Gastroesophageal sphincter (tissue), 4 donors: Measurements from ENCODE around the gene C2CD4B. TPM values are rescaled to one million over a fixed set of nuclear protein-coding genes. Genes with fewer than 3 reads are reported as not detected.
A peak's percentile ranks its signal among the peaks of the same experiment; 100 is the strongest.

Source experiments
- ATAC-seq: fragments of 150-250 bp; one replicate; pipeline ENCODE4 v1.9.1; 2016; ENCODE audit warnings: mild to moderate bottlenecking, moderate library complexity
- H3K27ac ChIP-seq, 4 donors: fragments of 200-600 bp; sonication (generic) in 3 of 4; 1 replicate in 3 of 4; 2 replicates in 1 of 4; pipeline ENCODE4 v1.5.1; 2016 to 2019
- H3K27me3 ChIP-seq: fragments of 200-600 bp; sonication (generic); one replicate; pipeline ENCODE4 v1.5.1; 2019
- H3K36me3 ChIP-seq, 2 donors: fragments of 200-600 bp; sonication (generic); one replicate each; pipeline ENCODE4 v1.5.1; 2019; ENCODE audit warnings: control low read depth in 1 of 2
- H3K4me1 ChIP-seq, 3 donors: fragments of 200-600 bp; sonication (generic); 1 replicate in 2 of 3; 2 replicates in 1 of 3; pipeline ENCODE4 v1.5.1; 2016 to 2019; ENCODE audit warnings: control low read depth in 2 of 3
- H3K4me3 ChIP-seq, 2 donors: fragments of 200-600 bp; sonication (generic); one replicate each; pipeline ENCODE4 v1.5.1; 2019; ENCODE audit warnings: mild to moderate bottlenecking in 1 of 2, moderate library complexity in 1 of 2
- H3K9me3 ChIP-seq, 3 donors: fragments of 200-600 bp; sonication (generic); one replicate each; pipeline ENCODE4 v1.5.1; 2017 to 2019; ENCODE audit warnings: control low read depth in 2 of 3
- CTCF ChIP-seq, 4 experiments: fragments of 200-600 bp in 2 of 4; fragments of 450-650 bp in 2 of 4; sonication (generic) in 1 of 4; IDR thresholded peaks; one replicate each; pipeline ENCODE4 v1.5.1; 2017 to 2019; ENCODE audit warnings: antibody characterized with exemption in 4 of 4, mild to moderate bottlenecking in 2 of 4, moderate library complexity in 2 of 4
- EP300 ChIP-seq: sonication (generic); formaldehyde crosslinking; IDR thresholded peaks from one replicate; pipeline ENCODE4 v1.6.1; 2017; ENCODE audit warnings: antibody characterized with exemption, mild to moderate bottlenecking
- POLR2A ChIP-seq, 2 donors: fragments of 450-650 bp; IDR thresholded peaks; one replicate each; pipeline ENCODE4 v1.6.1; 2017; ENCODE audit warnings: antibody characterized with exemption in 2 of 2, mild to moderate bottlenecking in 2 of 2, moderate library complexity in 1 of 2
- POLR2AphosphoS5 ChIP-seq: sonication (generic); formaldehyde crosslinking; IDR thresholded peaks from one replicate; pipeline ENCODE4 v1.6.1; 2017; ENCODE audit warnings: antibody characterized with exemption
- WGBS, 2 donors: methylation state at CpG; one replicate each; pipeline ENCODE4 v1.1.5; 2018; ENCODE audit warnings: low coverage in 1 of 2; 5-methylcytosine and 5-hydroxymethylcytosine counted together
- total RNA-seq, 4 donors: library from RNA; depleted of rRNA; stranded (reverse); fragments of >200 nt; gene quantifications; one replicate each; pipeline ENCODE4 v1.1.0, GENCODE V29; 2016

C2CD4B gene
- total RNA-seq, 4 donors from 2014 or later: 0.17 to 2.7 (median 1.1) TPM

- Histone ChIP-seq H3K4me3 (peak overlapping the region; percentile 16 to 34), H3K9me3 (no peaks in the 10 kb centered on the region), H3K27me3 (no peaks in the 10 kb centered on the region), H3K36me3 (no peaks in the 10 kb centered on the region), H3K27ac (peak overlapping the region; percentile 66 to 78 (median 71)), H3K4me1 (peaks cover 0 to 16% (median 4%) of the 10 kb centered on the region in 3 donors)
- TF ChIP-seq CTCF (IDR thresholded peaks at IDR 0.05): no peak
- no peak for TF ChIP-seq EP300
- TF ChIP-seq POLR2A (IDR thresholded peaks at IDR 0.05): no peak
- no peak for TF ChIP-seq POLR2AphosphoS5
- 24 to 30% methylated on average over 5 to 7 of the region's 7 CpGs for WGBS, 2 donors
- ATAC-seq: peak; percentile 10
These were observed 46.4 kb downstream of the C2CD4B start for GRCh38 chr15:62118520-62119226.

GRCh38 chr15:62115847-62116246 is 49.2 kb downstream of the C2CD4B start:
- no peak overlapping the region for H3K27ac ChIP-seq
- 27 to 43% methylated on average over 1 of the region's 1 CpG for WGBS, 2 donors
- no peaks in the 10 kb centered on the region for H3K36me3 ChIP-seq
- no peaks in the 10 kb centered on the region for H3K9me3 ChIP-seq
- ATAC-seq: no peak
- peaks cover 0 to 16% (median 4%) of the 10 kb centered on the region in 3 donors for H3K4me1 ChIP-seq
- TF ChIP-seq POLR2A (IDR thresholded peaks at IDR 0.05) (no peak), EP300 (no peak), POLR2AphosphoS5 (no peak), CTCF (IDR thresholded peaks at IDR 0.05) (no peak)
- no peaks in the 10 kb centered on the region for H3K27me3 ChIP-seq
- H3K4me3 ChIP-seq: no peak overlapping the region

Other genes starting within 250 kb of the C2CD4B start
- 100 to 1,000 TPM in 1 of 4 donors, 10 to 100 TPM in 3; 62.2 to 108 (median 83.4) TPM for gene VPS13C, start 104.8 kb downstream of the C2CD4B start, total RNA-seq
- gene C2CD4A, start 98.3 kb downstream of the C2CD4B start, total RNA-seq: under 1 TPM in 3 of 4 donors, not detected in 1; 0.12 to 0.40 (median 0.31) TPM
- gene TLN2, start 225.3 kb upstream of the C2CD4B start, total RNA-seq: 10 to 100 TPM; 15.3 to 30.3 (median 17.0) TPM